Endometrium (tissue), 2 donors: Measurements from ENCODE around the gene ARMC12.

Experiments used
- FAIRE-seq: peaks from 2 replicates; lab custom pipeline; 2012; peaks lifted over from hg19 to GRCh38; lab: Jason Lieb, UNC
- donor health status: control.
- donor health status: control.

The ARMC12 gene

DNA sequence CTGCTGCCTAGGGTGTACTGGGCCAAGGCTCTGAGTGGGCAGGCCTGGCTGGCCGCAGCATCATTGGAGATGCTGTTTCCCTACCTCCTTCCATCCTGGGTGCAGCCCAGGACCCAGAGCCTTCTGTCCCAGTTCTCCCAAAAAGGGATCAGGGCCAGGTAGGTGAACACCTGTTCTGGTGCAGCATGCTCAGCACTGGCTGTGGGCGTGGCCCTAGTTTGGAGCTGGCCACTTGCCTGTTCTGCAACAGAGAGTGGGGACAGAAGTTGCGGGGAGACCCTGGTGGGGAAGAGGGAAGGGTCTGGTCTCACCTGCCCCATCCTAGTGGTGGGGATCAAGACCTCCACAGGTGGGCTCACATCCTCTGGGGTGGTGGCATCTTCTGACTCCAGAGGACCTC, 1.4 kb upstream of the ARMC12 start:
- no peak for FAIRE-seq

DNA sequence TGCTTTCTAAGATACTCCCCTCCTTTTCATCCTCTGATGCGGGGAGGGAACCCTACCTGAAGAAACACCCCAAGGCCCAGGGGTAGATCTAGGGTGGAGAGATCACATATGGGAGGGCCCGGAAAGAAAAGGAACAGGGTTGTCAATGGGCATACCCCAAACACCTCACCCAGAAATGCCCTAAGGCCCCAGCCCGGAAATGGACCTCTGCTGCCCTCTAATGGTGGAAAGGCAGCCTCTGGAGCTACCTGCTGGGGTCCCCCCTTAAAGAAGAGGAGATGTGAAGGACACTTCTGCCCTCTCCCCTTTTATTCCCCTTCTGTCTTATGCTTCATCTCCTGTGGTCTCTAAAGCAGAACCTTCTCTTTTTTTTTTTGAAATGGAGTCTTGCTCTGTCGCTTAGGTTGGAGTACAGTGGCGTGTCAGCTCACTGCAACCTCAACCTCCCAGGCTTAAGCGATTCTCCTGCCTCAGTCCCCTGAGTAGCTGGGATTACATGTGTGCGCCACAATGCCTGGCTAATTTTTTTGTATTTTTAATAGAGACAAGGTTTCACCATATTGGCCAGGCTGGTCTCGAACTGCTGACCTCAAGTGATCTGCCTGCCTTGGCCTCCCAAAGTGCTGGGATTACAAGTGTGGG, 458 bp upstream of the ARMC12 start:
- no peak for FAIRE-seq

DNA sequence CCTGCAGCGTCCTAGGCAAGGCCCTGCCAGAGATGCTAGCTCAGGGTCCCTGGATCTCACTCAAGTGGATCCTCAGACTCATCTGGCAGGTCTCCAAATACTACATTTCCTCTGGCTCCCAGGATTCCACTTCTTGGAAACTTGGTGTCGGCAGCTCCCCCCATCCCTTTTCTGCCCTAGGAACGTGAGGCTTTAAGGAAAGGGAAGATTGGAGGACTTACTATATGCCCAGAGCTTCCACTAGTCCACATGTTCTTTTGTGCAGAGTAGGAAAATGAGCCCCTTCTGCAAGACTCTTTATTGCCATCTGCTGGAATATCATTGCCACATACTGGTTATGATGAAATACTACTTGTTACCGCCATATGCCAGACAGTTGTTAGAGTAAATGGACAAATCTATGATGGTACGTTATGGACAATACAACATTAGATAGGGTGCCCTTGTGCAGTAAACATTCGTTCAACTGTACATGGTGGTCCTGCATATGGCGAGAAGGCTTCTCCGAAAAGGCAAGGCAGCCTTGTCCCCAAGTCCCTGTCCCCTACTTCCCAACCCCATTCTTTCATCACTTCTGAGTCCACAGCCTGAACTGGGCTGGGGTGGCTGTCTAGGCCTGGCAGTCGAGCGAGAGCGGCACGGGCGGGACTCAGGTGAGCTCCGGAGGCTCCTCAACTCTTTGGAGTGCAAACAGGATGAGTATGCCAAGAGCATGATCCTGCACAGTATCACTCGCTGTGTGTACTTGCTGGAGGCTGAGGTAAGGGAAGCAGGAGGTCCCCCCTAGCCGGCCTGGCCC, 780 bp downstream of the ARMC12 start:
- peak; percentile 50 for FAIRE-seq

DNA sequence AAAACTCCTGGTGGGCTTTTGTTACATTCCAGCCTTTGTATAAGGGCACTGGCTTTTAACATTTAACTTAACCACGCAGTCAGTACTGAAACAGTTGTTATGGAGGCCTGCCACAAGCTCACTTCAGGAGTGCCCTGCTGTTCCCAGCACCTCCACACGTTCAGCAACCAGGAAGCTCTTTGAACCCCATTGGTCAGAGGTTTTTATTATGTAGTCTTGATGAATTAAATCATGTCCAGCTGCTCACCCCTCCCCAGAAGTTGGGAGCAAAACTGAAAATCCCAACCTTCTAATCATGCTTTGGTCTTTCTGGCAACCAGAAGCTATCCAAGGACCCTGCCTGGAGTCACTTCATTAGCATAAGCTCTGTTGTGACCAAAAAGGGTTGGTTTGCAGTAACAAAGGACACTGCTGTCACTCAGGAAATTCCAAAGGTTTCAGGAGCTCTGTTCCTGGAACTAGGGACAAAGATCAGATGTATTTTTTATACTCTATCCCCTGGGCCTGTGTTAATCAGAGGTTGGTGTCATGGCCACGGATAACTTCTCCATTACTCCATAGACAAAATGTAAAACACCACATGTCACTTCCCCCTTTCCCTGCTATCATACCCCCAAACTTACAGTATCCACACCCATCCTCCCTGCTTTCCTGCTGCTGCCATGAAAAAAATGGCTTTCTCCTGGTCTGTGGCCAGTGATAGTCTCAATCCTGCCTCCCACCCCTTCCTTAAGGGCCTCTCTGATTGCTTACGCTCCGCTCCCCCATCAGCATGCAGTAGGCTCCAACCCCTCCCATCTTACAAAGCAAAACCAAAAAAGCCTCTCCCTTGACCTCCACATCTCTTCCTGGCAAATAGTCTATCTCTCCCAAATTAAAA, 3.1 kb downstream of the ARMC12 start:
- FAIRE-seq: no peak

DNA sequence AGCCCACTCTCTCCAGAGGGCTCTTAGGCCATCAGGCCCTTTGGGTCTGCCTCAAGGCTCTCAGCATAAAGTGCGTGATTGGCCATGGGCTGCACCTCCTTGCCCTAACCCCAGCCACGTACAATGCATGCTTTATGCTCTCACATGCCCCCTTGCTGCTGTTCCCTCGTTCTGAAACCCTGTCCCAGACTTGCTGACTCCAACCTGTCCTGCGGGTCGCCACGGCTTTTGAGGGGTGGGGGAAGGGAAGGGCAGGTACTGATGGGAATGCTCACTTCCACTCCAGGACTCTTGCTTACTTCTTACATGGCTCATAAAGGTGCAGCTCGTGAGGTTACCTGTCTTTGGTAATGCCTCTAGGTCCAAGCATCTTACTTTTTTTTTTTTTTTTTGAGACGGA, 6.0 kb downstream of the ARMC12 start:
- no peak for FAIRE-seq

DNA sequence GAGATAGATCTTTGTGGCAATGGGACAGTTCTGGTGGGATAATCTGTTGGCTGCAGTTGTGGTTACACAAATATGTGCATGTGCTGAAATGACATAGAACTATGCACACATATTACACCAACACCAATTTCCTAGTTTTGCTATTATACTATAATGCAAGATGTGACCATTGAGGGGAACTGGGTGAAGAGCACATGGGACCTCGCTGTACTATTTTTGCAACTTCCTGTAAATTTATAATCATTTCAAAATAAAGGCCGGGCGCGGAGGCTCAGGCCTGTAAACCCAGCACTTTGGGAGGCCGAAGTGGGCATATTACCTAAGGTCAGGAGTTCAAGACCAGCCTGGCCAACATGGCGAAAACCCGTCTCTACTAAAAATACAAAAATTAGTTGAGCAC, 8.7 kb downstream of the ARMC12 start:
- FAIRE-seq: no peak

DNA sequence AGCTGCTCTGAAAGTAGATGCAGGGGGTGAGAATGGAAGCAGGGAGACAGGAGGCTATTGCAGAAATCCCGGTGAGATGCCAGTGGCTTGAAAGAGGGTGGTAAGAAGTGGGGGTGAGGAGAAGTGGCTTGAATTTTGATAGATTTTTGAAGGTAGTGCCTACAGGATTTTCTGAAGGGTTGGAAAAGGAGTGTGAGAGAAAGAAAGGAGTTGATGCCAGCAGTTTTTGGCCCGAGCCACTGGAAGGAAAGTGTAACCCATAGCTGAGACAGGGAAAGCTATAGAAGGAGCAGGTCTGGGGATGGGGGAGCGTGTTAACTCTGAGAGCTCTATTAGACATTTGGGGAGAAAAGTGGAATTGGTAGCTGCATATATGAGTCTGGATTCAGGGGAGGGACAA, 9.7 kb downstream of the ARMC12 start:
- FAIRE-seq: no peak

DNA sequence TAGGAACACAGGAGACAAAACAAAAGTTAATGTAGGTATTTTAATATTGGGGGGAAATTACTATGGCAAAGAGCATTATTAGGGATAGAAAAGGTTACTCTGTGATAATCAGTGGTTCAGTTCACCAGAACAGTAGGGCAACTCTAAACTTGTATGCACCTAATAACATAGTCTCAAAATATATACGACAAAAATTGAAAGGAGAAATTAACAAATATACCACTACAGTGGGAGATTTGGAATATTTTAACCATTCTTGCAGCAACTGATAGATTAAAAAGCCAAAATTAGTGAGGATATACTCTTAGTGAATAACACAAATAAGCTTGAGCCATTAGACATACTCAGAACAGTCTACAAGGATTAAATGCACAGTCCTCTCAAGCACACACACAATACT, 11.0 kb downstream of the ARMC12 start:
- no peak for FAIRE-seq

DNA sequence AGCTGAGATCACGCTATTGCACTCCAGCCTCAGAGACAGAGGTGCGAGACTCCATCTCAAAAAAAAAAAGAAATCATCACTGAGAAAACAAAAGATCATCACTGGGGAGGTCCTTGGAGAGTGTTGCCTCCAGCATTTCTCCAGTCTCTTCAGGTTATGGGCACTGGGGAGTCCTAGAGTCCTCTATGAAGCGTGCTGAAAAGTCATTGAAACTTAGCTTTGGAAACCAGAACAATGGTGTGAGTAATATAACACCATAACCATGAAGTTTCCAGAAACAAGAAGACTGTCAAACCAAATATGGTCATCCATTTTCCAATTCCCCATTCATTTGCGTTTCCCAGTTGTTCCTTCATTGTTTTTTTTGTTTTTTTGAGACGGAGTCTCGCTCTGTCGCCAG, 13.7 kb downstream of the ARMC12 start:
- FAIRE-seq: no peak

DNA sequence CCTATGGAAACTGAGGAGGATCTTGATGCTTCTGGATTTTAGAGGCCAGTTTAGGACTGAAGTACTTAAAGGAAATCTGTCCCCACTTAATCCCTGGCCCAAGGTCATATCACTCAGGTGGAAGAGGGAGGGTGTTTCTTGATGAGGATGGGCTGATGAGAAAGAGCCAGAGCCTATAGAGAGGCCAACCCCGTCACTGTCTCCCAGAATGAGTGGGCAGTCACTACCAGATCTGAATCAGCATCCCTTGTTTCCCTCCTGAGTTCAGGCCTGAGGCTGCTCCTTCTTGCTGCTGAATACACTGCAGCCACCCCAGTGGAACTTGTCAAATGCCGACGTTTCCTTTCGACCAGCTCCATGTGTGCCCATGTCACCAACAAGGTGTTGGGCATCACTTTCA, 14.8 kb downstream of the ARMC12 start:
- no peak for FAIRE-seq

DNA sequence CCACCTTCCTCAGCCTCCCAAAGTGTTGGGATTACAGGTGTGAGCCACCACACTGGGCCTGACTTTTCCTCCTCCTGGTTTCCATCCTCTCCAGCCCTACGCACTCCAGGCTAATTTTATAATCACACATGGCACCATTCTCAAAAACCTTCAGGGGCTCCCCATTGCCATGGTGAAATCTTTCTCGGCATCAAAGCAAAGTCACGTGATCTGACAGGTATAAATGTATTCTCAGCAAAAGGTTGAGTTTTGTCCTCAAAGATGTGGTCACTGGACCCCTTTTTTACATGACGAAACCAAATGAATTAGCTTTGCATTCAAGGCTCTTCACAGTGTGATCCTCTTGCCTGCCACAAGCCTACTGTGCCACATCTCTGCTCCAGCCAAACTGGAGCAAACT, 15.5 kb downstream of the ARMC12 start:
- no peak for FAIRE-seq

DNA sequence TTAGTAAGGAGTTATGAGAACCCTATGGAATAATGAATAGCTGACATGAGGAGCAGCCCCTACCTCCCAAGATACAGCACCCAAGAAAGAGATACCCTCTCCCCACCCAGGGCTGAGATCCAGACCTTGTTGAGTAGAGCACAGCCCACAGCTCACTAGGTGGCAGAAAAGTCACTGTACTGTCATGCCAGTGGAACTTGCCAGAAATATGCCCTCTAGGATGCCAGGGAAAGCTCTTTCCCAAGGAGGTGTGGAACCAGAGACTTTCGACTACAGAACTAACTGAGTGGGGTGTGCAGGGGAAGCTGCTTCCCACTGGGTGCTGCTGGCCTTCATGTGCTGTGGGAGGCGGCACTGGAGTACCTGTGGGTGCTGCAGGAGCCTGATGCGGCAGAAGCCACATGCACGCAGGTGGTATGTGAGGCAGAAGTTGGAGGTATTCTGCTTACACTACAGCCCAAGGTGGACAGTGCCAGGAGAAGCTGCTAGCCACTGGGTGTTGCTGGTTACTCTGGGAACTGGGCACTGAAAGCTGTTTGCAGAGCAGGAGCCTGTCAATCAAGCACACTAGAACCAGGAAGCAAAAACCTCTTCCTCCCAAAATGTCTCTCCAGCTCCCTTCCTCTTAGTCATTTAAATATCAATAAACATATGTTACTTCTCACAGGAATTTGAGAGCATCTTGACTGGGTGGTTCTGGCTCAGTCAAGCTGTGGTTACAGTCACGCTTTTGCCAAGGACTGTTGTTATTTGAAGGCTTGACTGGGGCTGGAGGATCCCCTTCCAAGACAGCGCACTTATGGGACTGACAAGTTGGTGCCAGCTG, 17.8 kb downstream of the ARMC12 start:
- FAIRE-seq: no peak

DNA sequence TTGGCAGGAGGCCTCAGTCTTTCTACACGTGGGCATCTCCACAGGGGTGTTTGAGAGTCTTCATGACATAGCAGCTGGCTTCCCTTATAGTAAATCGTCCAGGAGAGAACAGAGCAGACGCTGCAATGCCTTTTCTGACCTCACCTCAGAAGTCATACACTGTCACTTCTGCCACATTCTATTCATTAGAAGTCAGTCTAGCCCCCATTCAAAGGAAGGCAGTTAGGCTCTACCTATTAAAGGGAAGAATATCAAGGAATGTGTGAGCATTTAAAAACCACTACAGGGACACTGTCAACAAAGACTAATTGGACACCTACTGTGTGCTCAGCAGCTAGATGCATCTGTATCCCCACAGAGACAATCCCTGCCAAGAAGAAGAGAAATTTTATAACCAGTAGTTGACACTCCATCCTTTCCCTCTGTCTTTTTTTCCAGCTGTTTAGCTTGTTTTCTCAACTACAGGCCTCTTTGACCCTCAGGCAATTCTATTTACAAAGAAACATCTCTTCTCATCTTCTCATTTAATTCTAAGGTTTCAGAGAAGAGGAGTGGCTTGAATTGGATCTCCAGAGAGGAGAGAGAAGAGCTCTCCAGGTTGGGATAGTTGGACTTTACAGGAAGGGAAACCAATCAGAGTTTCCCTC, 18.6 kb downstream of the ARMC12 start:
- no peak for FAIRE-seq

DNA sequence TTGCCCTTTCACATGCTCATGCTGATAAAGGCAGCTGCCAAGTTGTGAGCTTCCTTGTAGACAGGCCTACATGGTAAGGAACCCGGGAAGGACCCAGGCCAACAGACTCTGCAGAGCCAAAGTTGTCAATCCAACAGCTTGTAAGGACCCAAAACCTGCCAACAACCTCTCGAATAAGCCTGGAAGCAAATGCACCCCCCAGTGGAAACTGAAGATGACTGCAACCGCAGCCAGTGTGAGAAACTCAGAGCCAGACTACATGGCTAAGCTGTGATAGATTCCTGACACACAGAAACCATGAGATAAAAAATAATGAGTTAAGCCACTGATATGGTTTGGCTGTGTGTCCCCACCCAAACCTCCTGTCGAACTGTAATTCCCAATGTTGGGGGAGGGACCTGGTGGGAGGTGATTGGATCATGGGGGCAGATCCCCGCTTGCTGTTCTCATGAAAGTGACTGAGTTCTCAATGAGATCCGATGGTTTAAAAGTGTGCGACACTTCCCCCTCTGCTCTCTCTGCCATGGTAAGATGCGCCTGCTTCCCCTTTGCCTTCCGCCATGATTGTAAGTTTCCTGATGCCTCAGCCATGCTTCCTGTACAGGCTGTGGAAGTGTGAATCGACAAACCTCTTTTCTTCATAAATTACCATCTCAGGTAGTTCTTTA, 20.8 kb downstream of the ARMC12 start:
- FAIRE-seq: no peak

DNA sequence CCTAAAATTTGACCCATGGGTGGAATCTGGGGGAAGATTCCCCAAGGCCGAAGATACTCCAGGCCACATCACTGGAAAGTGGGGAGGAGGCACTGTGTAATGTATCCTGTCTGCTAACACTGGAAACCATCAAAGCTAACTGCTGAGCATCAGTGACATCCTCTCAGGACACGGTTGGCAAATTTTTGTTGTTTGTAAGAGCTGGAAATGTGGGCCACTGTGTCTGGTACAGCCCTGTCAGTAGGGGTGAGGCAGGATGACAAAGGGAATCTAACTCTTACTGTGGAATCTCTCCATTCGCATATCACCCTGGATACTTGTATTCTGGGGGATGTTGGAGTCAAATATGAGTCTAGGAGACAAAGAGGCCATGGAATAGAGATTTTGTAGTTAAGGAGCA, 22.6 kb downstream of the ARMC12 start:
- no peak for FAIRE-seq

DNA sequence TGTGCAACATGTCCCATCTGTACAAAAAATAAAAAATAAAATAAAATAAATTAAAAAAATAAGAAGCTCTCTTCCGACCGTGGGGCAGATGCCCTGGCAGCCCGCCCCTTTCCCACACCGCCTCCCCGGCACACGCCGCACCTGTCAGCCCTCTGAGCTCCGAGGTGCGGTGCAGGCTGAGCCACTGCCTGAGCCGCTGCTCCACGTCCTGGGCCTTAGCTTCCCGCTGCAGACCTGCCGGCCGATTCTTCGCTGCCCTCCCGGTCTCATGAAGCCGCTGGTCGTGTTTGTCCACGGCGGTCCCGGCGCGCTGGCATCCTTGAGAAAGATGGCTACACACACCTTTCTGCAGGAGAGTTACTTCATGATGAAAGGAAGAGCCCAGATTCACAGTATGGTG, 28.9 kb downstream of the ARMC12 start:
- FAIRE-seq: no peak

DNA sequence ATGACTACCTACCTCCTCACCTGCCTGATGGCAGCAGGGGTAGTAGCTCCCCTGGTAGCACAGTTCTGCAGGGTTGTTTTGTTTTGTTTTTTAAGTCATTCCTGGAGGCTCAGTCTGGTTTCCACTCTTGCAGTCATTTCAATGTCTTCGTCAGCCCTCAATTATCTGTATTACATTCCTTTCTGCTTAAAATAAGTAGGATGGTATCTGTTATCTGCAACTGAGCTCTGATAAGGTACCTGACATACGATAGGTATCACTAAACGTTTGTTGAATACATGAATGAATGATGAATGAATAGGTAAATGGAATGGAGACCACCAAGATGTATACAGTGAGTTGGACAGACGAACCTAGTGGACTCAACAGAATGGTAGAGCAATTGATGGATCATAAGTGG, 32.4 kb downstream of the ARMC12 start:
- no peak for FAIRE-seq

DNA sequence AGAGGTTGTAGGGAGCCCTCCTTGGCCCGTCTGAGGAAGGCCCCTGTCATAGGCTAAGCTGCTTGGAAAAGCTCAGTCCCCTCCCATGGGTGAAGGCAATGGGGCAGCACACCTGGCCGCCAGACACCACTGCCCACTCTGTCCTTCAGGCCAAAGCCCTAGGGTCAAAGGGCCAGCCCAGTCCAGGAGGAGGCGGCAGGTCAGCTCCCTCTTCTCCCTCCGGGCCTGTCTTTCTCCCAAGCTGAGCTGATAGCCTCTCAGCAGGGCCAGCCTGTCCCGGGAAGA, 34.5 kb downstream of the ARMC12 start:
- FAIRE-seq: no peak

DNA sequence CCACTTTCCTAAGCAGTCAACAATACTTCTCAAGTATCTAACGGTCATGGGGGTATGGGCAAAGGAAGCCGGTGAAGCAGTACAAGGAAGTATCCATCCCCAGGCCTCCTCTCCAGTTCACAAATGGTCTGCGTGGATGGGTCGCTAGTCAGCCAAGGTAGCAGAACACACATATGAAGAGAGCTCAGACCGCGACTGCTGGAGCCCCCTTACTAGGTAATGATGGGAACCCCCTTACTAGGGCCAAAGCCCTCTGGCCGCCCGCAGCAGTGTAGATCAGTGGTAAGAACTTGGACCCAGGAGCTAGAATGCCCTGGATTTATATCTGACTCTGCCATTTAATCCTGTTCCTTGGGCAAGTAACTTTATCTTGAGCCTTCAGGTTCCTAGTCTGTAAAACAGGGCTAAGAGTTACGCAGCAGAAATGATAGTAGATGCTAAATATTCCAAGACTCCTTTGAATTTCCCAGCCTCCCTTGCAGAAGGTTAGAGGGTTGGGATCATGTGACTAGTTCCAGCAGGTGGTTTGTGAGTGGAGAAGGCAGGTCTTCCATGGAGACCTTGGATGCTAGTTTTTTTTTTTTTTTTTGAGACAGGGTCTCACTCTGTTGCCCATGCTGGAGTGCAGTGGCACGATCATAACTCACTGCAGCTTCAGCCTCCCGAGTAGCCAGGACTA, 37.4 kb downstream of the ARMC12 start:
- FAIRE-seq: no peak

DNA sequence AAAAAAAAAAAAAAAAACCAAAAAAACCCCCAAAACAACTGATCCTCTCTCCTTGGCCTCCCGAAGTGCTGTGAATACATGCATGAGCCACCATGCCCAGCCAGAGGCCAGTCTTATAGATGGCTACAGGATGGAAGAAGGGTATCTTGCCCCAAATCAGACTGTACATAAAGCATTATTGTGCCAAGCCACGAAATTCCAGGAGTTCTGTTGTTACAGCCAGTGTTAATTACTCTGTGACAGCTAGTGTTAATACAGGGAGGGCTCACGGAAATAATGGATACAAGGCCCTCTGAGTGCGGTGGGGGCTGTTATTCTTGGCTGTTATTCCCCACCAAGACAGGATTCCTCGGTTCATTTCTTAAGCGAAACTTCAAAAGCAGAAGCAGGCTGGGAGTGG, 38.2 kb downstream of the ARMC12 start:
- FAIRE-seq: no peak
